ENCODE results near the gene MMP14. TPM values are rescaled to one million over a fixed set of nuclear protein-coding genes. Genes with fewer than 3 reads are reported as not detected.

The MMP14 gene
- total and polyA plus RNA-seq, 2 of the 13 experiments (the other 11 are each of a cell fraction or from before 2014, with no cell fraction given): 5.2 to 9.8 TPM

- no peak for TF ChIP-seq ZNF543 (CRISPR knock-in tag; IDR thresholded peaks at IDR 0.05)
- TF ChIP-seq FOXP1 (IDR thresholded peaks at IDR 0.05): no peak
- TF ChIP-seq FOXP1 (CRISPR knock-in tag; IDR thresholded peaks at IDR 0.05): no peak
- TF ChIP-seq MEIS1 (CRISPR knock-in tag; IDR thresholded peaks at IDR 0.05; ENCODE audit: borderline replicate concordance): no peak
- no peak for TF ChIP-seq ZNF382 (CRISPR knock-in tag; IDR thresholded peaks at IDR 0.05; ENCODE audit: borderline replicate concordance)
- TF ChIP-seq PCBP1 (IDR thresholded peaks at IDR 0.05; ENCODE audit: borderline replicate concordance, low read depth, low read length): 0 out of 2 replicates have a peak, but pooled peaks have one; percentile 39
- TF ChIP-seq ZNF850 (CRISPR knock-in tag; conservative IDR thresholded peaks at IDR 0.05): no peak
- TF ChIP-seq ZNF136 (CRISPR knock-in tag; IDR thresholded peaks at IDR 0.05; ENCODE audit: low read depth): no peak
- TF ChIP-seq MTA3 (CRISPR knock-in tag; IDR thresholded peaks at IDR 0.05): no peak
- TF ChIP-seq ZXDC (CRISPR knock-in tag; IDR thresholded peaks at IDR 0.05): no peak
- TF ChIP-seq PITX1 (CRISPR knock-in tag; IDR thresholded peaks at IDR 0.05): no peak
- TF ChIP-seq MTF2 (CRISPR knock-in tag; IDR thresholded peaks at IDR 0.05; ENCODE audit: borderline replicate concordance): no peak
- no peak for TF ChIP-seq KMT2A (CRISPR knock-in tag; IDR thresholded peaks at IDR 0.05)
- TF ChIP-seq ZBTB38 (CRISPR knock-in tag; IDR thresholded peaks at IDR 0.05): 0 out of 2 replicates have a peak, but pooled peaks have one; percentile 35
- peak; percentile 57; the same call in 1 of the 2 replicates for TF ChIP-seq ZNF280B (CRISPR knock-in tag; IDR thresholded peaks at IDR 0.05; ENCODE audit: borderline replicate concordance)
- TF ChIP-seq GATAD1 (CRISPR knock-in tag; IDR thresholded peaks at IDR 0.05): no peak
- TF ChIP-seq SMARCE1 (IDR thresholded peaks at IDR 0.05; ENCODE audit: borderline replicate concordance): no peak
- 0 out of 2 replicates have a peak, but pooled peaks have one; percentile 39 for TF ChIP-seq TFDP1 (CRISPR knock-in tag; IDR thresholded peaks at IDR 0.05; ENCODE audit: borderline replicate concordance)
- no peak for TF ChIP-seq EP300 (IDR thresholded peaks at IDR 0.05; ENCODE audit: low read depth in 2 of 2, low read length in 2 of 2)
- 0 out of 2 replicates have a peak, but pooled peaks have one; percentile 30 for TF ChIP-seq EP300 (CRISPR knock-in tag; IDR thresholded peaks at IDR 0.05; ENCODE audit: borderline replicate concordance)
- TF ChIP-seq PCBP2 (optimal IDR thresholded peaks at IDR 0.05; ENCODE audit: low read depth, low read length, poor library complexity, severe bottlenecking): no peak
- 0 out of 2 replicates have a peak, but pooled peaks have one; percentile 26 for TF ChIP-seq ZNF839 (CRISPR knock-in tag; IDR thresholded peaks at IDR 0.05; ENCODE audit: borderline replicate concordance)
- no peak for TF ChIP-seq KLF16 (CRISPR knock-in tag; IDR thresholded peaks at IDR 0.05)
- no peak for TF ChIP-seq ZBTB49 (CRISPR knock-in tag; IDR thresholded peaks at IDR 0.05; ENCODE audit: borderline replicate concordance)
These were observed 10.5 kb downstream of the MMP14 start (continued) for GRCh38 chr14:22846811-22847307.
